Mesothelial cell of epicardium (in vitro differentiated cells): ENCODE measurements around the gene PTPRN2. TPM values are rescaled to one million over a fixed set of nuclear protein-coding genes. Genes with fewer than 3 reads are reported as not detected.

Source experiments
- DNase-seq, 2 experiments: peaks; one replicate each; pipeline ENCODE4 v3.0.0; 2021; ENCODE audit warnings: low spot score in 2 of 2; ENCODE audit not compliant: unreplicated experiment in 2 of 2
- H3K27ac Mint-ChIP-seq: 2 replicates; pipeline ENCODE4 v1.8.0; 2021; ENCODE audit warnings: mixed read lengths
- H3K27me3 Mint-ChIP-seq: 2 replicates; pipeline ENCODE4 v1.8.0; 2021; ENCODE audit warnings: low read depth, mixed read lengths
- H3K36me3 Mint-ChIP-seq: 2 replicates; pipeline ENCODE4 v1.8.0; 2021; ENCODE audit warnings: mixed read lengths
- H3K4me1 Mint-ChIP-seq: 2 replicates; pipeline ENCODE4 v1.8.0; 2021; ENCODE audit warnings: mixed read lengths
- H3K4me3 Mint-ChIP-seq: 2 replicates; pipeline ENCODE4 v1.8.0; 2021; ENCODE audit warnings: mild to moderate bottlenecking, moderate library complexity, mixed read lengths
- H3K9me3 Mint-ChIP-seq: 2 replicates; pipeline ENCODE4 v1.8.0; 2021; ENCODE audit warnings: mixed read lengths
- total RNA-seq: library from RNA; stranded (reverse); gene quantifications from 3 replicates; pipeline ENCODE4 v1.2.1, GENCODE V29; 2021
- TF ChIP-seq, protein P1 (sequence below): fragments of 200-600 bp; sonication (generic); IDR thresholded peaks from one replicate; pipeline ENCODE4 v1.5.0; 2021; ENCODE audit warnings: antibody characterized with exemption; ENCODE audit not compliant: unreplicated experiment

The PTPRN2 gene
- total RNA-seq, 1 donor from 2014 or later: 2.2 TPM

- Mint-ChIP-seq H3K9me3 (peaks cover 5% of the 10 kb centered on the region), H3K4me3 (no peak overlapping the region), H3K27ac (no peak overlapping the region), H3K36me3 (no peaks in the 10 kb centered on the region), H3K27me3 (peaks cover under 1% of the 10 kb centered on the region), H3K4me1 (no peaks in the 10 kb centered on the region)
- no peak for DNase-seq
- TF ChIP-seq, protein P1, sequence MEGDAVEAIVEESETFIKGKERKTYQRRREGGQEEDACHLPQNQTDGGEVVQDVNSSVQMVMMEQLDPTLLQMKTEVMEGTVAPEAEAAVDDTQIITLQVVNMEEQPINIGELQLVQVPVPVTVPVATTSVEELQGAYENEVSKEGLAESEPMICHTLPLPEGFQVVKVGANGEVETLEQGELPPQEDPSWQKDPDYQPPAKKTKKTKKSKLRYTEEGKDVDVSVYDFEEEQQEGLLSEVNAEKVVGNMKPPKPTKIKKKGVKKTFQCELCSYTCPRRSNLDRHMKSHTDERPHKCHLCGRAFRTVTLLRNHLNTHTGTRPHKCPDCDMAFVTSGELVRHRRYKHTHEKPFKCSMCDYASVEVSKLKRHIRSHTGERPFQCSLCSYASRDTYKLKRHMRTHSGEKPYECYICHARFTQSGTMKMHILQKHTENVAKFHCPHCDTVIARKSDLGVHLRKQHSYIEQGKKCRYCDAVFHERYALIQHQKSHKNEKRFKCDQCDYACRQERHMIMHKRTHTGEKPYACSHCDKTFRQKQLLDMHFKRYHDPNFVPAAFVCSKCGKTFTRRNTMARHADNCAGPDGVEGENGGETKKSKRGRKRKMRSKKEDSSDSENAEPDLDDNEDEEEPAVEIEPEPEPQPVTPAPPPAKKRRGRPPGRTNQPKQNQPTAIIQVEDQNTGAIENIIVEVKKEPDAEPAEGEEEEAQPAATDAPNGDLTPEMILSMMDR: no peak
Observed at GRCh38 chr7:157801971-157802675, 785.5 kb downstream of the PTPRN2 start.

DNA sequence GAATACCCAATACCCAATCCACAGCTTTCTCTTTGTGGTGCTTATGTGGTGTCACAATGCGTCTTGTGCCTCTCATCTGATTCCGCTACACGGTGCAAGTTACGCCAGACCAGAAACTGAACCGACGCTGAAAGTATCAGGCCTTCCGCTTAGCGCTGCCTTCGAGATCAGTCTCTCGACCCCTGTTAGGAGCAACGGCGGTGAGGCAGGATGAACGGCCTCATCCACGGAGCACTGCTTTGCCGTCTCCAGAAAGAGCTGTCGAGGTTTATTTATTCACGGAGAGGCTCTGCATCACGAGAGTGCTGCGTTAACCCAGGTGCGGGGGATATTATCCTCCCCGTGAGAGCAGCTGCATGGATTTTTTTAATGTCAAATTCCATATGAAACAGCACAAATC is 786.5 kb downstream of the PTPRN2 start:
- no peaks in the 10 kb centered on the region for H3K4me1 Mint-ChIP-seq
- no peak overlapping the region for H3K27ac Mint-ChIP-seq
- no peak overlapping the region for H3K4me3 Mint-ChIP-seq
- H3K36me3 Mint-ChIP-seq: no peaks in the 10 kb centered on the region
- DNase-seq: no peak
- TF ChIP-seq, protein P1: no peak
- peaks cover 5% of the 10 kb centered on the region for H3K9me3 Mint-ChIP-seq
- H3K27me3 Mint-ChIP-seq: peaks cover 8% of the 10 kb centered on the region

GRCh38 chr7:157800281-157800680 is 787.3 kb downstream of the PTPRN2 start:
- Mint-ChIP-seq H3K9me3 (peaks cover 5% of the 10 kb centered on the region), H3K36me3 (no peaks in the 10 kb centered on the region), H3K27ac (no peak overlapping the region), H3K4me1 (no peaks in the 10 kb centered on the region), H3K27me3 (peaks cover 11% of the 10 kb centered on the region), H3K4me3 (no peak overlapping the region)
- TF ChIP-seq, protein P1: no peak
- DNase-seq: no peak

- Mint-ChIP-seq H3K9me3 (peaks cover 5% of the 10 kb centered on the region), H3K4me1 (no peaks in the 10 kb centered on the region), H3K36me3 (no peaks in the 10 kb centered on the region), H3K4me3 (no peak overlapping the region), H3K27me3 (peaks cover 18% of the 10 kb centered on the region), H3K27ac (no peak overlapping the region)
- TF ChIP-seq, protein P1: no peak
- no peak for DNase-seq
Observed at GRCh38 chr7:157799076-157799685, 788.4 kb downstream of the PTPRN2 start.

DNA sequence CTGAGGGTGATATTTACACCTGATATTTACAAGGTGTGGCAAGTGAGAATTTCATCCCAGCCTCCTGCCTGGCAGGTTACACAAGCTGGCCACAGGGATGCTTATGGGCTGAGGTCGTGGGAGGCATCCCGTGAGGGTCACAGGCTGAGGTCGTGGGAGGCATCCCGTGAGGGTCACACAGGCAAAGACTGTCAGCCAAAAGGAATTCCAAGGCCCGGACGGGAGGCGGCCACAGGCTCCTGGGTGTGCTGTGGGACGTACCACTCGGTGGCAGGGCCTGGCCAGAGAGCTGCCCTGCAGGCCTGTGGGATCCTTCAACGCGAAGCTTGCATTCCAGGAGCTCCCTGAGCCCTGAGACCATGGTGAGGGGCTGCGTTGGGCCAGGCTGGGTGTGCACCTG is 790.3 kb downstream of the PTPRN2 start:
- no peaks in the 10 kb centered on the region for H3K36me3 Mint-ChIP-seq
- no peak overlapping the region for H3K4me3 Mint-ChIP-seq
- H3K27ac Mint-ChIP-seq: no peak overlapping the region
- DNase-seq: no peak
- H3K27me3 Mint-ChIP-seq: peaks cover 23% of the 10 kb centered on the region
- H3K9me3 Mint-ChIP-seq: peaks cover 4% of the 10 kb centered on the region
- TF ChIP-seq, protein P1: no peak
- no peaks in the 10 kb centered on the region for H3K4me1 Mint-ChIP-seq
